ENCODE measurements around the gene HTR4. TPM values are rescaled to one million over a fixed set of nuclear protein-coding genes. Genes with fewer than 3 reads are reported as not detected.

Gene HTR4
- total RNA-seq, 2 experiments from 2014 or later, result not detected

DNA sequence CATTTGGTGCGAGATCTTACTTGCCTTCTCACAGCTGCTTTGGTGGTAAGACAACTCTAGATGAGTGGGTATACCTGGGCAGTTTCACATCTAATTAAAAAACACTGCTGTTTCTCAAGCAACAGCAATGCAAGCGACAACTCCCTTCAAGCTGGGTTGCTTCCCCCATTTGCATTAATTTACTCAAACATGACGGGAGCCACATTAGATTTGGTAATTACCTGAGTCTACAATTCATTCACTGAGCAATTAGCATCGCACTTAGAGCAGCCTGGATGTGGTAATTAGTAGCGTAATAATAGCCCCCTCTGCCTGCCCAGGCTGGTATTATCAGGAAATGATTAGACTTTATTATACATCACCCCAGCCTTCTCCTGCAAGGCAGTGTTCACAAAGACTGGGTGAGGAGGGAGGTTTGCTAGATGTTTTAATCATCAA, 197.1 kb downstream of the HTR4 start:
- peak; percentile 35 for DNase-seq
- no peak overlapping the region for H3K4me3 Mint-ChIP-seq
- no peaks in the 10 kb centered on the region for H3K9me3 Mint-ChIP-seq
- H3K36me3 Mint-ChIP-seq (ENCODE audit: low read depth), result no peaks in the 10 kb centered on the region
- peaks cover 5% of the 10 kb centered on the region for H3K4me1 Mint-ChIP-seq (ENCODE audit: low read depth)
- H3K27me3 Mint-ChIP-seq (ENCODE audit: low read depth), result peaks cover 7% of the 10 kb centered on the region
- CTCF ChIA-PET, result interaction anchor here (0.6 to 5.3 kb wide), 3 partner anchors 14 to 256 kb away, joined by 3 to 31 read pairs (median 3); no protein-coding TSS in a partner anchor
- H3K27ac Mint-ChIP-seq, result no peak overlapping the region
- intact Hi-C loops (cut with micrococcal nuclease), result no loop called here

DNA sequence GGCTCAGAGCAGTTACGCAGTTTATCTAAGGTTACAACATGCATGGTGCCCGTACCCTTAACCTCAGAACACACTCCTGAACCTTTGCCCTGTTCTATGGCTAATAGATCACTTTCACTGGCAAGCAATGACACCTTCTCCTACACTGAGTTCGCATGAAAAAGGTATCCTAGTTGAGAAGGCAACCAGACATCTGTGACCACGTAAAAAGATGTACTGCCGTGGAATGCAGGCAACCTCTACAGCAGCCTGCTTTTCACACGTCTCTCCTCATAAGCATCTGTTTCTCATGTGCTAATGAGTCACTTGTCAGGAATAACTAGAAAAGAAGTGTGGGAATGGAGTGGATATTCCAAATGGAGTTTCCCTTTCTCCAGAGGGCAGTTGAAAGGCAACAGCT, 199.1 kb downstream of the HTR4 start:
- CTCF ChIA-PET, result interaction anchor here (5.3 kb wide), 1 partner anchor 12 kb away, joined by 31 read pairs; no protein-coding TSS in a partner anchor
- Mint-ChIP-seq H3K27me3 (ENCODE audit: low read depth) (peaks cover 7% of the 10 kb centered on the region), H3K4me1 (ENCODE audit: low read depth) (peaks cover 5% of the 10 kb centered on the region), H3K36me3 (ENCODE audit: low read depth) (no peaks in the 10 kb centered on the region), H3K27ac (no peak overlapping the region), H3K9me3 (no peaks in the 10 kb centered on the region), H3K4me3 (no peak overlapping the region)
- no peak for DNase-seq
- intact Hi-C loops (cut with micrococcal nuclease), result no loop called here

DNA sequence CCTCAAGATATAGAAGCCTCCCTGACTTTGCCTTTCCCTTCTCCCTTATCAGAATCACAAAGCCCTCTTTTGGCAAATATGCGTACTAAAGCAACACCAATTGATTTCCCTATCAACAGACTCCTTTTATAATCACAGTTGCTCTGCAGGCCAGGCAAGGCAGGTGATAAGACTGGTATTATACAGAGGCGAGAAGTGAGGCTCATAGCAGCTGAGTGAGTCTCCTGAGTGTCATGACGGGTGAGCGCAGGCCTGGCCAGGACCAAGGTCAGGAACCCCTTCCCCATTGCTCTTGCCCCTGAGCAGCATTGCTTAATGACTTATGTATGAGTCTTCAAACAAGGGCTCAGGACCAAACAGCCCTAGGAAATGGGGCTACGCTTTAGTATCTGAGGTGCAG, 199.8 kb downstream of the HTR4 start:
- Mint-ChIP-seq H3K27ac (no peak overlapping the region), H3K4me1 (ENCODE audit: low read depth) (peaks cover 2% of the 10 kb centered on the region), H3K9me3 (no peaks in the 10 kb centered on the region)

DNA sequence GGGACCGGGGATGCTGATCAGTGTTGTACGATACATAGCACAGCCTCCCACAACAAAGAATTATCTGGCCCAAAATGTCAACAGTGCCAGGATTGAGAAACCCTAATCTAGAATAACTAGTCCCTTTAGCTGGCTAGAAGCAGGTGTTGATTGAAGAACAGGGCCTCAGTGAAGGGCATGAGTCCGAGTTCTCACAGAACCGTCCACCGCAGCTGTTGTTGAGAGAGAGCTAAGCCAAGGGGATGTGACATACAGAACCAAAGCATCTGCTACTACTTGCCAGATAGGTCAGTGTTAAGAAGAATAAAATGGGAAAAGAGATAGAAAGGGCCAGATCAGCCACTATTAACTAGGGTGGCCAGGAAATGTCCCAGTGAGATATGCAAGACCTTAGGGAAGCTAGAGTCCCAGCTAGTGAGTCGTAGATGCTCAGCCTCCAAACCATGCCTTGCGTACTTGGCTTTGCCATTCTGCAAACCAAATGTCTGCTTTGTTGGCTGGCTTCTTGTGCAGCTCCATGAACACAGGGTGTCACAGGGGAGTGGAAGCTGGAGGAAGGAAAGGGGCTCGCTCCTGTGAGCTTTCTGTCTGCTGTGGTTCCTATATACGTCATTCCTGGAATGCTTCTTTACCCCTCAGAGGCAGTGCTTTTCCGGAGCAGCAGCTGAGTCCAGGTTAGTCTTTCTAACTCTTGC, 201.7 kb downstream of the HTR4 start:
- Mint-ChIP-seq H3K27me3 (ENCODE audit: low read depth) (peaks cover 3% of the 10 kb centered on the region), H3K4me1 (ENCODE audit: low read depth) (no peaks in the 10 kb centered on the region), H3K9me3 (no peaks in the 10 kb centered on the region), H3K27ac (no peak overlapping the region), H3K4me3 (no peak overlapping the region), H3K36me3 (ENCODE audit: low read depth) (no peaks in the 10 kb centered on the region)
- no peak for DNase-seq
- CTCF ChIA-PET, result interaction anchor here (0.5 to 5.3 kb wide), 3 partner anchors 10 to 548 kb away, joined by 3 to 31 read pairs (median 3); no protein-coding TSS in a partner anchor
- intact Hi-C loops (cut with micrococcal nuclease), result no loop called here

More for the DNA sequence above, 199.8 kb downstream of the HTR4 start:
- Mint-ChIP-seq H3K4me3 (no peak overlapping the region), H3K36me3 (ENCODE audit: low read depth) (no peaks in the 10 kb centered on the region), H3K27me3 (ENCODE audit: low read depth) (peaks cover 7% of the 10 kb centered on the region)
- intact Hi-C loops (cut with micrococcal nuclease), result no loop called here
- no peak for DNase-seq
- CTCF ChIA-PET, result interaction anchor here (0.6 to 5.3 kb wide), 3 partner anchors 12 to 276 kb away, joined by 3 to 31 read pairs (median 3); no protein-coding TSS in a partner anchor

- Mint-ChIP-seq H3K27ac (no peak overlapping the region), H3K27me3 (ENCODE audit: low read depth) (no peaks in the 10 kb centered on the region), H3K4me1 (ENCODE audit: low read depth) (no peaks in the 10 kb centered on the region), H3K4me3 (no peak overlapping the region), H3K36me3 (ENCODE audit: low read depth) (no peaks in the 10 kb centered on the region), H3K9me3 (no peaks in the 10 kb centered on the region)
- no peak for DNase-seq
- CTCF ChIA-PET, result interaction anchor here (0.7 kb wide), 1 partner anchor 604 kb away, joined by 3 read pairs; no protein-coding TSS in a partner anchor
- intact Hi-C loops (cut with micrococcal nuclease), result loop anchor here (10.0 kb wide), 2 partner anchors 152 to 668 kb away; no protein-coding TSS in a partner anchor
Measured at GRCh38 chr5:148446611-148447010, 207.7 kb downstream of the HTR4 start.

GRCh38 chr5:148445578-148445977, 208.7 kb downstream of the HTR4 start:
- Mint-ChIP-seq H3K4me1 (ENCODE audit: low read depth) (no peaks in the 10 kb centered on the region), H3K9me3 (no peaks in the 10 kb centered on the region), H3K27ac (no peak overlapping the region), H3K4me3 (no peak overlapping the region), H3K36me3 (ENCODE audit: low read depth) (no peaks in the 10 kb centered on the region), H3K27me3 (ENCODE audit: low read depth) (no peaks in the 10 kb centered on the region)
- no peak for DNase-seq
- intact Hi-C loops (cut with micrococcal nuclease), result loop anchor here (10.0 kb wide), 2 partner anchors 151 to 669 kb away; no protein-coding TSS in a partner anchor
- CTCF ChIA-PET, result interaction anchor here (0.7 to 7.3 kb wide), 2 partner anchors 41 to 285 kb away, joined by 3 to 111 read pairs; no protein-coding TSS in a partner anchor

- Mint-ChIP-seq H3K27me3 (ENCODE audit: low read depth) (no peaks in the 10 kb centered on the region), H3K27ac (no peak overlapping the region), H3K4me1 (ENCODE audit: low read depth) (no peaks in the 10 kb centered on the region), H3K9me3 (no peaks in the 10 kb centered on the region), H3K4me3 (no peak overlapping the region), H3K36me3 (ENCODE audit: low read depth) (peaks cover 4% of the 10 kb centered on the region)
- intact Hi-C loops (cut with micrococcal nuclease), result loop anchor here (1.0 to 10.0 kb wide), 8 partner anchors 39 to 671 kb away; no protein-coding TSS in a partner anchor
- peak; percentile 67 for DNase-seq
- CTCF ChIA-PET, result interaction anchor here (0.6 to 7.3 kb wide), 12 partner anchors 11 to 591 kb away, joined by 3 to 111 read pairs (median 4); no protein-coding TSS in a partner anchor
Measured at GRCh38 chr5:148443998-148444397, 210.3 kb downstream of the HTR4 start.

DNA sequence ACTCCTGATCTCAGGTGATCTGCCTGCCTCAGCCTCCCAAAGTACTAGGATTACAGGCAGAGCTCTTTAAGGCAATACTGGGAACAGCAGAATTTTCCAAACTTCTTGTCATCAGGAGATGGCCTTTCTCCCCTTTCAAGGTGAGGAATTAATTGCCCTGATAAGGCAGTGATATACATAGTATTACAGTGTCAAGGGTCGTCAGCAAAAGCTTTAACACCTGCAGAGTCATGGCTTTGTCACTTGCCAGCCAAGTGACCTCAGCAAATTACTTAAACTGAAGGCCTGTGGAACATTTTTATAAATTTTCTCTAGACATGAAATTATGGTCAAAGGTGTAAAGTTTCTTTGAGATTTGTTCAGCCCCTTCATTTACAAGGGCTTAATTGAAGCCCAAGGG, 211.1 kb downstream of the HTR4 start:
- Mint-ChIP-seq H3K27me3 (ENCODE audit: low read depth) (no peaks in the 10 kb centered on the region), H3K4me1 (ENCODE audit: low read depth) (no peaks in the 10 kb centered on the region), H3K36me3 (ENCODE audit: low read depth) (peaks cover 5% of the 10 kb centered on the region), H3K4me3 (no peak overlapping the region), H3K9me3 (no peaks in the 10 kb centered on the region), H3K27ac (no peak overlapping the region)
- CTCF ChIA-PET, result interaction anchor here (0.7 to 7.3 kb wide), 12 partner anchors 11 to 288 kb away, joined by 3 to 111 read pairs (median 6); no protein-coding TSS in a partner anchor
- intact Hi-C loops (cut with micrococcal nuclease), result loop anchor here (5.0 to 10.0 kb wide), 5 partner anchors 148 to 672 kb away; no protein-coding TSS in a partner anchor
- no peak for DNase-seq

DNA sequence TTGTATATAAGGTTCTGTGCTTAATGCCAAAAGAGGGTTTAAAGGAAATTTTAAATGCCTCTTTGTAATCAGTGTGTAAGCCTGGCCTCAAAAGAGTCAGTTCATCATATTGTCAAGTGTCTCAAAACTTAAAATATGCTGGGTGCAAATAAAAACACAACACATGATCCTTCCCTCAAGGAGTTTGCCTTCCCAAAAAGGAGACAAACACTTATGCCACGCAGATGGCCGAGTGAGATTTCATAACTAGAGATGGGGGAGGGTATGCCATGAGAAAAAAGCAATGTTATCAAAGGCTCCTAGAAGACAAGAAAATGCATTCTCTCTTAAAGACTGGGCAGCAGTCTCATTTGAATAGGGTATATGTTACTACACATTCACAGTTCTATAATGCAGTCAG, 215.4 kb downstream of the HTR4 start:
- Mint-ChIP-seq H3K27ac (peak overlapping the region; percentile 66), H3K4me3 (no peak overlapping the region), H3K27me3 (ENCODE audit: low read depth) (no peaks in the 10 kb centered on the region), H3K36me3 (ENCODE audit: low read depth) (peaks cover 14% of the 10 kb centered on the region), H3K9me3 (no peaks in the 10 kb centered on the region), H3K4me1 (ENCODE audit: low read depth) (peaks cover 5% of the 10 kb centered on the region)
- intact Hi-C loops (cut with micrococcal nuclease), result no loop called here
- no peak for DNase-seq
- CTCF ChIA-PET, result interaction anchor here (0.6 to 7.3 kb wide), 3 partner anchors 25 to 292 kb away, joined by 7 to 111 read pairs (median 13); no protein-coding TSS in a partner anchor

GRCh38 chr5:148437249-148437648, 217.1 kb downstream of the HTR4 start:
- H3K36me3 Mint-ChIP-seq (ENCODE audit: low read depth), result peaks cover 20% of the 10 kb centered on the region

DNA sequence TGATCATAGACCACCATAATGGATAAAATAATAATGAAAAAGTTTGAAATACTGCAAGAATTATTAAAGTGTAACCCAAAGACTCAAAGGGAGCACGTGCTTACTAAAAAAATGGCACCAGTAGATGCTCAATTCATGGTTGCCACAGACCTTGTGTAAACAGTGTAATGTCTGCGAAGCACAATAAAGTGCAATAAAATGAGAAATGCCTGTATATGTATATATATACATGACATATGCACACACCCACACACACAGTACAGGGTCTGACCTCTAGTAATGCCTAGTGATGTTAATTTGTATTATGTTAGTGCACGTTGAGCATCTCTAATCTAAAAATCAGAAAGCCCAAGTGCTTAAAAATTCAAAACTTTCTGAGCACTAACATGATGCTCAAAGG, 218.3 kb downstream of the HTR4 start:
- Mint-ChIP-seq H3K27me3 (ENCODE audit: low read depth) (no peaks in the 10 kb centered on the region), H3K36me3 (ENCODE audit: low read depth) (peaks cover 25% of the 10 kb centered on the region), H3K4me1 (ENCODE audit: low read depth) (peaks cover 9% of the 10 kb centered on the region), H3K27ac (no peak overlapping the region), H3K4me3 (no peak overlapping the region), H3K9me3 (no peaks in the 10 kb centered on the region)
- CTCF ChIA-PET, result interaction anchor here (2.6 kb wide), 1 partner anchor 295 kb away, joined by 13 read pairs; no protein-coding TSS in a partner anchor
- DNase-seq, result no peak
- intact Hi-C loops (cut with micrococcal nuclease), result loop anchor here (2.0 kb wide), 1 partner anchor 53 kb away; the partner anchor contains the start of gene FBXO38

More at GRCh38 chr5:148437249-148437648, 217.1 kb downstream of the HTR4 start:
- Mint-ChIP-seq H3K4me1 (ENCODE audit: low read depth) (peaks cover 5% of the 10 kb centered on the region), H3K9me3 (no peaks in the 10 kb centered on the region), H3K4me3 (peak overlapping the region; percentile 37), H3K27me3 (ENCODE audit: low read depth) (no peaks in the 10 kb centered on the region), H3K27ac (peak overlapping the region; percentile 80)
- DNase-seq, result no peak
- intact Hi-C loops (cut with micrococcal nuclease), result loop anchor here (2.0 kb wide), 1 partner anchor 54 kb away; the partner anchor contains the start of gene FBXO38
- CTCF ChIA-PET, result interaction anchor here (0.7 to 2.6 kb wide), 2 partner anchors 294 to 389 kb away, joined by 3 to 13 read pairs; partner anchors contain the start of gene ADRB2

DNA sequence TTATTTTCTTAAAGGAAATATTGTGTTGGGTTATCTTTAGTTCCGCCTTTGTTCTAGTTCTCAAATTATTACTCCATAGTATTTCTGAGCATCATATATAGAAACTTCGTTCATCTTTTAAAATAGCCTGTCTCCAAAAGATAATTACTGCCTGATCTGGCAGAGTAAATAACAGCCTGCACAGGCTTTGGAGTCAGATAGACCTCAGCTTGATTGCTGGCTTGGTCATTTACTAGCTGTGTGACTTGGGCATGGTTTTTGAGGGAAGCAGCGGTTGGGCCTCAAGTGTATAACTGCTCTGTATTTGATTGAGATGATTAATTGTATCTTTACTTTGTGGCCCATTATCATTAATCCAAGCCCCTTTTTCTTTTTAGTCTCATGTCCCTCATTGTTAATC, 220.5 kb downstream of the HTR4 start:
- H3K36me3 Mint-ChIP-seq (ENCODE audit: low read depth), result peaks cover 26% of the 10 kb centered on the region
- intact Hi-C loops (cut with micrococcal nuclease), result no loop called here
- DNase-seq, result no peak
- no peak overlapping the region for H3K4me3 Mint-ChIP-seq
- CTCF ChIA-PET, result no interaction called here
- no peaks in the 10 kb centered on the region for H3K27me3 Mint-ChIP-seq (ENCODE audit: low read depth)
- H3K9me3 Mint-ChIP-seq, result no peaks in the 10 kb centered on the region
- no peak overlapping the region for H3K27ac Mint-ChIP-seq
- peaks cover 14% of the 10 kb centered on the region for H3K4me1 Mint-ChIP-seq (ENCODE audit: low read depth)

All from activated naive CD4-positive, alpha-beta T cell treated with anti-CD3 and anti-CD28 coated beads for 36 hours (primary cell).